ENCODE measurements around the gene SND1.

Gene SND1

DNA sequence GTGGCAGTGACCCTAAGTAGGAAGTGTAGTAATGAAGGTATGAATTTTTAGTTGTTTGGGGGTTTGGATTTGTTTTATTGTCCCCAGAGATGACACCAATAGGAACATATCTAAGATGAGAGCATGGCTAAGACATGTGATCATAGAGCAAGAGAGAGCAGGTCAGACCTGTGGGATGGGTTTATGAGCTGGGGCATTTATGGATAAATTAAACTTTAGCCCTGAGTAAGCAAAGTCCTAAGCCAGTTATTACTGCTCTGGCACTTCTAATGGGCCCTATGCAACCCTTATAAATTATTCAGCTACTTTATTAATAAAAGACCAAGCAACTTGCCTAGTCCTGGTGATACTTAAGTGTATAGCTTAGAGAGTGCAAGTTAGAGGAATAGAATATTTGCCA is 294.1 kb downstream of the SND1 start:
- TF ChIP-seq ISL1 (CRISPR knock-in tag; IDR thresholded peaks at IDR 0.05) (no peak), POU6F1 (CRISPR knock-in tag; IDR thresholded peaks at IDR 0.05; ENCODE audit: borderline replicate concordance, low read depth) (no peak), ESRRG (CRISPR knock-in tag; IDR thresholded peaks at IDR 0.05) (no peak), CSDC2 (CRISPR knock-in tag; IDR thresholded peaks at IDR 0.05) (no peak), SNAI2 (CRISPR knock-in tag; IDR thresholded peaks at IDR 0.05) (no peak), GLIS3 (CRISPR knock-in tag; IDR thresholded peaks at IDR 0.05) (no peak), PPARA (CRISPR knock-in tag; IDR thresholded peaks at IDR 0.05; ENCODE audit: borderline replicate concordance) (no peak), ZC3H10 (CRISPR knock-in tag; IDR thresholded peaks at IDR 0.05) (no peak), BACH2 (CRISPR knock-in tag; IDR thresholded peaks at IDR 0.05; ENCODE audit: borderline replicate concordance) (no peak), OSR1 (CRISPR knock-in tag; IDR thresholded peaks at IDR 0.05) (no peak), ZFP3 (CRISPR knock-in tag; IDR thresholded peaks at IDR 0.05) (no peak), ZNF70 (CRISPR knock-in tag; IDR thresholded peaks at IDR 0.05) (no peak), ZFP30 (CRISPR knock-in tag; IDR thresholded peaks at IDR 0.05) (no peak), ZNF8 (CRISPR knock-in tag; IDR thresholded peaks at IDR 0.05) (no peak), TOX (CRISPR knock-in tag; IDR thresholded peaks at IDR 0.05; ENCODE audit: borderline replicate concordance) (no peak), TSHZ2 (CRISPR knock-in tag; IDR thresholded peaks at IDR 0.05) (no peak), RARB (CRISPR knock-in tag; IDR thresholded peaks at IDR 0.05) (no peak)
- TF ChIP-seq, protein P1, sequence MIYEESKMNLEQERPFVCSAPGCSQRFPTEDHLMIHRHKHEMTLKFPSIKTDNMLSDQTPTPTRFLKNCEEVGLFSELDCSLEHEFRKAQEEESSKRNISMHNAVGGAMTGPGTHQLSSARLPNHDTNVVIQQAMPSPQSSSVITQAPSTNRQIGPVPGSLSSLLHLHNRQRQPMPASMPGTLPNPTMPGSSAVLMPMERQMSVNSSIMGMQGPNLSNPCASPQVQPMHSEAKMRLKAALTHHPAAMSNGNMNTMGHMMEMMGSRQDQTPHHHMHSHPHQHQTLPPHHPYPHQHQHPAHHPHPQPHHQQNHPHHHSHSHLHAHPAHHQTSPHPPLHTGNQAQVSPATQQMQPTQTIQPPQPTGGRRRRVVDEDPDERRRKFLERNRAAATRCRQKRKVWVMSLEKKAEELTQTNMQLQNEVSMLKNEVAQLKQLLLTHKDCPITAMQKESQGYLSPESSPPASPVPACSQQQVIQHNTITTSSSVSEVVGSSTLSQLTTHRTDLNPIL (CRISPR knock-in tag; IDR thresholded peaks at IDR 0.05; ENCODE audit: low read depth), result no peak
- TF ChIP-seq, protein P2, sequence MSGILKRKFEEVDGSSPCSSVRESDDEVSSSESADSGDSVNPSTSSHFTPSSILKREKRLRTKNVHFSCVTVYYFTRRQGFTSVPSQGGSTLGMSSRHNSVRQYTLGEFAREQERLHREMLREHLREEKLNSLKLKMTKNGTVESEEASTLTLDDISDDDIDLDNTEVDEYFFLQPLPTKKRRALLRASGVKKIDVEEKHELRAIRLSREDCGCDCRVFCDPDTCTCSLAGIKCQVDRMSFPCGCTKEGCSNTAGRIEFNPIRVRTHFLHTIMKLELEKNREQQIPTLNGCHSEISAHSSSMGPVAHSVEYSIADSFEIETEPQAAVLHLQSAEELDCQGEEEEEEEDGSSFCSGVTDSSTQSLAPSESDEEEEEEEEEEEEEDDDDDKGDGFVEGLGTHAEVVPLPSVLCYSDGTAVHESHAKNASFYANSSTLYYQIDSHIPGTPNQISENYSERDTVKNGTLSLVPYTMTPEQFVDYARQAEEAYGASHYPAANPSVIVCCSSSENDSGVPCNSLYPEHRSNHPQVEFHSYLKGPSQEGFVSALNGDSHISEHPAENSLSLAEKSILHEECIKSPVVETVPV (CRISPR knock-in tag; IDR thresholded peaks at IDR 0.05), result no peak
- ATAC-seq, result peak; percentile 11

- peak; percentile 51; the same call in 2 of the 3 replicates for ATAC-seq
- TF ChIP-seq, protein P2 (CRISPR knock-in tag; IDR thresholded peaks at IDR 0.05), result no peak
- TF ChIP-seq GLIS3 (CRISPR knock-in tag; IDR thresholded peaks at IDR 0.05) (no peak), TCF4 (CRISPR knock-in tag; IDR thresholded peaks at IDR 0.05; ENCODE audit: borderline replicate concordance) (no peak), SNAI2 (CRISPR knock-in tag; IDR thresholded peaks at IDR 0.05) (no peak), ZC3H10 (CRISPR knock-in tag; IDR thresholded peaks at IDR 0.05) (no peak), PPARA (CRISPR knock-in tag; IDR thresholded peaks at IDR 0.05; ENCODE audit: borderline replicate concordance) (no peak), OSR1 (CRISPR knock-in tag; IDR thresholded peaks at IDR 0.05) (no peak), ZNF565 (CRISPR knock-in tag; conservative IDR thresholded peaks at IDR 0.05; ENCODE audit: low read depth) (no peak), ZFP30 (CRISPR knock-in tag; IDR thresholded peaks at IDR 0.05) (no peak), TSHZ2 (CRISPR knock-in tag; IDR thresholded peaks at IDR 0.05) (no peak)
- TF ChIP-seq, protein P1 (CRISPR knock-in tag; IDR thresholded peaks at IDR 0.05; ENCODE audit: low read depth), result no peak
These were observed 294.9 kb downstream of the SND1 start for GRCh38 chr7:127946847-127947246.
